ENCODE data around the gene MGLL.

Gene MGLL

GRCh38 chr3:127666676-127667075, 155.6 kb downstream of the MGLL start:
- no peak overlapping the region for H3K4me3 ChIP-seq (replicated peaks; ENCODE audit: low read depth, low read length)
- no peak for DNase-seq (ENCODE audit: extremely low read depth, low read depth)
- no peak for TF ChIP-seq CTCF (IDR thresholded peaks at IDR 0.05; ENCODE audit: low read depth, low read length, missing control alignments)

GRCh38 chr3:127665586-127665985, 156.7 kb downstream of the MGLL start:
- TF ChIP-seq CTCF (IDR thresholded peaks at IDR 0.05; ENCODE audit: low read depth, low read length, missing control alignments), result no peak
- DNase-seq (ENCODE audit: extremely low read depth, low read depth), result no peak

GRCh38 chr3:127665165-127665564, 157.2 kb downstream of the MGLL start:
- H3K4me3 ChIP-seq (replicated peaks; ENCODE audit: low read depth, low read length), result no peak overlapping the region
- TF ChIP-seq CTCF (IDR thresholded peaks at IDR 0.05; ENCODE audit: low read depth, low read length, missing control alignments), result no peak
- DNase-seq (ENCODE audit: extremely low read depth, low read depth), result no peak

More at GRCh38 chr3:127665586-127665985, 156.7 kb downstream of the MGLL start:
- no peak overlapping the region for H3K4me3 ChIP-seq (replicated peaks; ENCODE audit: low read depth, low read length)

GRCh38 chr3:127663151-127663550, 159.2 kb downstream of the MGLL start:
- TF ChIP-seq CTCF (IDR thresholded peaks at IDR 0.05; ENCODE audit: low read depth, low read length, missing control alignments), result no peak
- H3K4me3 ChIP-seq (replicated peaks; ENCODE audit: low read depth, low read length), result no peak overlapping the region
- no peak for DNase-seq (ENCODE audit: extremely low read depth, low read depth)

- no peak for DNase-seq (ENCODE audit: extremely low read depth, low read depth)
- no peak overlapping the region for H3K4me3 ChIP-seq (replicated peaks; ENCODE audit: low read depth, low read length)
- no peak for TF ChIP-seq CTCF (IDR thresholded peaks at IDR 0.05; ENCODE audit: low read depth, low read length, missing control alignments)
Measured at GRCh38 chr3:127662001-127662469, 160.3 kb downstream of the MGLL start.

GRCh38 chr3:127661600-127661999, 160.7 kb downstream of the MGLL start:
- no peak for TF ChIP-seq CTCF (IDR thresholded peaks at IDR 0.05; ENCODE audit: low read depth, low read length, missing control alignments)
- DNase-seq (ENCODE audit: extremely low read depth, low read depth), result no peak
- H3K4me3 ChIP-seq (replicated peaks; ENCODE audit: low read depth, low read length), result no peak overlapping the region

- no peak overlapping the region for H3K4me3 ChIP-seq (replicated peaks; ENCODE audit: low read depth, low read length)
- no peak for TF ChIP-seq CTCF (IDR thresholded peaks at IDR 0.05; ENCODE audit: low read depth, low read length, missing control alignments)
- no peak for DNase-seq (ENCODE audit: extremely low read depth, low read depth)
Measured at GRCh38 chr3:127660621-127661251, 161.6 kb downstream of the MGLL start.
